Liver (tissue), 3 donors: ENCODE results near the gene TMEM178B.

ENCODE experiments used
- CTCF ChIP-seq: fragments of 150-350 bp; IDR thresholded peaks from 2 replicates; pipeline ENCODE4 v1.5.1; 2017; ENCODE audit warnings: improper control_type of control experiment, low read depth, low read length; ENCODE audit not compliant: missing input control
- FOXA1 ChIP-seq: IDR thresholded peaks from 2 replicates; pipeline ENCODE4 v1.6.1; 2016; ENCODE audit warnings: antibody characterized with exemption
- MAX ChIP-seq: IDR thresholded peaks from 2 replicates; pipeline ENCODE4 v1.6.1; 2016; ENCODE audit warnings: antibody characterized with exemption
- NR2F2 ChIP-seq: IDR thresholded peaks from 2 replicates; pipeline ENCODE4 v1.6.1; 2016; ENCODE audit warnings: antibody characterized with exemption
- RAD21 ChIP-seq, 2 donors: IDR thresholded peaks; 2 replicates each; pipeline ENCODE4 v1.6.1; 2016; ENCODE audit warnings: antibody characterized with exemption in 2 of 2, mild to moderate bottlenecking in 2 of 2
- RXRA ChIP-seq, 2 donors: IDR thresholded peaks; 2 replicates each; pipeline ENCODE4 v1.6.1; 2017 to 2018; ENCODE audit warnings: antibody characterized with exemption in 2 of 2, mild to moderate bottlenecking in 1 of 2
- YY1 ChIP-seq: IDR thresholded peaks from 2 replicates; pipeline ENCODE4 v1.6.1; 2016; ENCODE audit warnings: antibody characterized with exemption, mild to moderate bottlenecking
- TF ChIP-seq, protein P1 (sequence below): IDR thresholded peaks from 2 replicates; pipeline ENCODE4 v1.6.1; 2016; ENCODE audit warnings: antibody characterized with exemption, mild to moderate bottlenecking
- donor health status: healthy.
- donor health status: healthy.

DNA sequence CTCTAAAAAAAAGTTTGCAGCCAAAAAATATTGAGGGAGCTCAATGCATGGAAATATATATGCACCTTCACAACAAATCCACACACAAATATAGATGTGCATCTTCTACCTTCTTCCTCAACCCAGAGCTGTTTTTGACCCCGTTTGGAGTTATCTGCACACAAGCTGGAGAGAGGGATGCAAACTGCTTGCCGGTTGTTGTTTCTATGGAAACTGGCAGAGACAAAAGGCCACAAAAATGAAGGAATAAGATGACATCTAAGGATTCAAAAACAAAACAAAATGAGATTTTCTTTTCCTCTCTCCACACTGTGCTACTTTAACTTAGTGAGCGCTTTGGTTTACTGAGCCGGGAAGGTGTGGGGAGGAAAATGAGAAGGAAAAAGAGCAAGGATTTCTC is 267.1 kb downstream of the TMEM178B start:
- TF ChIP-seq CTCF (no peak), MAX (no peak), RAD21 (IDR thresholded peaks at IDR 0.05) (no peak), YY1 (no peak), NR2F2 (no peak), RXRA (IDR thresholded peaks at IDR 0.05) (no peak), FOXA1 (no peak)
- TF ChIP-seq, protein P1, sequence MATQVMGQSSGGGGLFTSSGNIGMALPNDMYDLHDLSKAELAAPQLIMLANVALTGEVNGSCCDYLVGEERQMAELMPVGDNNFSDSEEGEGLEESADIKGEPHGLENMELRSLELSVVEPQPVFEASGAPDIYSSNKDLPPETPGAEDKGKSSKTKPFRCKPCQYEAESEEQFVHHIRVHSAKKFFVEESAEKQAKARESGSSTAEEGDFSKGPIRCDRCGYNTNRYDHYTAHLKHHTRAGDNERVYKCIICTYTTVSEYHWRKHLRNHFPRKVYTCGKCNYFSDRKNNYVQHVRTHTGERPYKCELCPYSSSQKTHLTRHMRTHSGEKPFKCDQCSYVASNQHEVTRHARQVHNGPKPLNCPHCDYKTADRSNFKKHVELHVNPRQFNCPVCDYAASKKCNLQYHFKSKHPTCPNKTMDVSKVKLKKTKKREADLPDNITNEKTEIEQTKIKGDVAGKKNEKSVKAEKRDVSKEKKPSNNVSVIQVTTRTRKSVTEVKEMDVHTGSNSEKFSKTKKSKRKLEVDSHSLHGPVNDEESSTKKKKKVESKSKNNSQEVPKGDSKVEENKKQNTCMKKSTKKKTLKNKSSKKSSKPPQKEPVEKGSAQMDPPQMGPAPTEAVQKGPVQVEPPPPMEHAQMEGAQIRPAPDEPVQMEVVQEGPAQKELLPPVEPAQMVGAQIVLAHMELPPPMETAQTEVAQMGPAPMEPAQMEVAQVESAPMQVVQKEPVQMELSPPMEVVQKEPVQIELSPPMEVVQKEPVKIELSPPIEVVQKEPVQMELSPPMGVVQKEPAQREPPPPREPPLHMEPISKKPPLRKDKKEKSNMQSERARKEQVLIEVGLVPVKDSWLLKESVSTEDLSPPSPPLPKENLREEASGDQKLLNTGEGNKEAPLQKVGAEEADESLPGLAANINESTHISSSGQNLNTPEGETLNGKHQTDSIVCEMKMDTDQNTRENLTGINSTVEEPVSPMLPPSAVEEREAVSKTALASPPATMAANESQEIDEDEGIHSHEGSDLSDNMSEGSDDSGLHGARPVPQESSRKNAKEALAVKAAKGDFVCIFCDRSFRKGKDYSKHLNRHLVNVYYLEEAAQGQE = no peak
